Kidney (tissue), 14 donors: Measurements from ENCODE around the gene NYAP2. TPM values are rescaled to one million over a fixed set of nuclear protein-coding genes. Genes with fewer than 3 reads are reported as not detected.

ENCODE experiments used
- DNase-seq, 5 donors: peaks; one replicate each; pipeline ENCODE4 v3.0.0-alpha.2; 2013 to 2020
- FAIRE-seq: peaks from 2 replicates; lab custom pipeline; 2012; peaks lifted over from hg19 to GRCh38; lab: Jason Lieb, UNC
- H3K27ac ChIP-seq, 2 donors: one replicate each; pipeline ENCODE4 v1.7.0; 2013; ENCODE audit warnings: low read depth in 2 of 2, low read length in 2 of 2, inconsistent platforms in 1 of 2
- H3K27me3 ChIP-seq: one replicate; pipeline ENCODE4 v1.7.1; 2013; ENCODE audit warnings: low read length, inconsistent platforms; ENCODE audit not compliant: control insufficient read depth, insufficient read depth
- H3K36me3 ChIP-seq, 3 donors: one replicate each; pipeline versions ENCODE4 v1.7.0 to v1.7.1; 2013; ENCODE audit warnings: low read length in 3 of 3, control low read depth in 1 of 3, inconsistent platforms in 1 of 3; ENCODE audit not compliant: insufficient read depth in 3 of 3, control insufficient read depth in 2 of 3
- H3K4me1 ChIP-seq, 3 donors: one replicate each; pipeline versions ENCODE4 v1.7.0 to v1.7.1; 2013; ENCODE audit warnings: low read length in 3 of 3, inconsistent platforms in 1 of 3, low read depth in 1 of 3; ENCODE audit not compliant: control insufficient read depth in 2 of 3, insufficient read depth in 2 of 3
- H3K4me3 ChIP-seq, 3 donors: one replicate each; pipeline versions ENCODE4 v1.7.0 to v1.8.1; 2013; ENCODE audit warnings: low read length in 3 of 3, control low read depth in 1 of 3, inconsistent platforms in 1 of 3
- H3K9ac ChIP-seq, 3 donors: one replicate each; pipeline versions ENCODE4 v1.7.0 to v1.7.1; 2013; ENCODE audit warnings: low read length in 3 of 3, control low read depth in 1 of 3, inconsistent platforms in 1 of 3
- H3K9me3 ChIP-seq, 3 donors: one replicate each; pipeline versions ENCODE4 v1.7.0 to v1.7.1; 2013; ENCODE audit warnings: low read length in 3 of 3, control low read depth in 1 of 3, inconsistent platforms in 1 of 3; ENCODE audit not compliant: control insufficient read depth in 2 of 3, insufficient read depth in 1 of 3
- intact Hi-C: fragments of 100-400 bp; cut with DNase I; formaldehyde crosslinking; loops from one replicate; pipeline ENCODE4 v1.11.1; 2022
- polyA plus RNA-seq: library from polyadenylated mRNA; stranded (reverse); fragments of 350-450 nt; fragmentation: Illumina TruSeq; extraction: RNeasy Lipid Tissue Mini Kit (QIAGEN cat#74804); gene quantifications from one replicate; pipeline ENCODE4 v1.2.3, GENCODE V29; 2014; ENCODE audit warnings: low read depth, low replicate concordance; ENCODE audit not compliant: insufficient read depth
- total RNA-seq: library from RNA; stranded (reverse); fragmentation: NEBNext Ultra II Directional; extraction: Animal tissue kit (Norgen Biotek cat#: 25700); gene quantifications from one replicate; pipeline ENCODE4 v1.2.1, GENCODE V29; 2021
- TF ChIP-seq, protein P1 (sequence below): IDR thresholded peaks from 3 replicates; pipeline ENCODE4 v1.5.1; 2012; ENCODE audit warnings: mild to moderate bottlenecking, moderate library complexity, borderline replicate concordance; ENCODE audit not compliant: insufficient read depth; ENCODE audit errors: extremely low read depth
- donor health status: control.
- donor health status: control.
- donor health status: control.
- donor health status: control.
- donor health status: control.
- donor health status: DM: yes; HTN: yes; CAD: no.
- donor health status: Normal renal cell carcinoma (clear cell type).

The NYAP2 gene
- total and polyA plus RNA-seq, 2 donors from 2014 or later = 0.66 TPM; not detected in 1

DNA sequence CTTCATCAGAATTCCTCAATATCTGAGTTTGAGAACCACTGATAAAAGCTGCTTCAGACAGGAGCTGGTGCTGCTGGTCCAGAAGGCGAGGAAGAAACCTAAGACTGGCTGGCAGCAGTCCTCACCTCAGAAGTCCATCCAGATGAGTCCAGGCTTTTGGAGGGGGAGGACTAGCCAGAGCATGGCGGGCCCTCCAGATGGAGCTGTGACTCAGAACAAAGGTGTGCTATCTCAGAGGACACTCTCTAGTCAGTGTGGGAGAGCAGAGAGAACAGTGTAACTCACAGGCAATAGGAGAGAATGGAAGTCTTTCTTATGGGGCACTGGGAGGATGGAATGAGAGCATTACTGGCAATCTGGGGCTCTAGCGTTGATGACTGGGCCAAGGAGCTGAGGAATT is 191.4 kb downstream of the NYAP2 start:
- TF ChIP-seq, protein P1, sequence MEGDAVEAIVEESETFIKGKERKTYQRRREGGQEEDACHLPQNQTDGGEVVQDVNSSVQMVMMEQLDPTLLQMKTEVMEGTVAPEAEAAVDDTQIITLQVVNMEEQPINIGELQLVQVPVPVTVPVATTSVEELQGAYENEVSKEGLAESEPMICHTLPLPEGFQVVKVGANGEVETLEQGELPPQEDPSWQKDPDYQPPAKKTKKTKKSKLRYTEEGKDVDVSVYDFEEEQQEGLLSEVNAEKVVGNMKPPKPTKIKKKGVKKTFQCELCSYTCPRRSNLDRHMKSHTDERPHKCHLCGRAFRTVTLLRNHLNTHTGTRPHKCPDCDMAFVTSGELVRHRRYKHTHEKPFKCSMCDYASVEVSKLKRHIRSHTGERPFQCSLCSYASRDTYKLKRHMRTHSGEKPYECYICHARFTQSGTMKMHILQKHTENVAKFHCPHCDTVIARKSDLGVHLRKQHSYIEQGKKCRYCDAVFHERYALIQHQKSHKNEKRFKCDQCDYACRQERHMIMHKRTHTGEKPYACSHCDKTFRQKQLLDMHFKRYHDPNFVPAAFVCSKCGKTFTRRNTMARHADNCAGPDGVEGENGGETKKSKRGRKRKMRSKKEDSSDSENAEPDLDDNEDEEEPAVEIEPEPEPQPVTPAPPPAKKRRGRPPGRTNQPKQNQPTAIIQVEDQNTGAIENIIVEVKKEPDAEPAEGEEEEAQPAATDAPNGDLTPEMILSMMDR = no peak
- H3K9me3 ChIP-seq = no peaks in the 10 kb centered on the region
- H3K9ac ChIP-seq = no peak overlapping the region
- H3K4me3 ChIP-seq = no peak overlapping the region
- H3K4me1 ChIP-seq = no peaks in the 10 kb centered on the region
- no peaks in the 10 kb centered on the region for H3K36me3 ChIP-seq
- H3K27ac ChIP-seq = no peak overlapping the region
- DNase-seq (no peak), FAIRE-seq (no peak)
- no peaks in the 10 kb centered on the region for H3K27me3 ChIP-seq
- intact Hi-C loops = no loop called here

DNA sequence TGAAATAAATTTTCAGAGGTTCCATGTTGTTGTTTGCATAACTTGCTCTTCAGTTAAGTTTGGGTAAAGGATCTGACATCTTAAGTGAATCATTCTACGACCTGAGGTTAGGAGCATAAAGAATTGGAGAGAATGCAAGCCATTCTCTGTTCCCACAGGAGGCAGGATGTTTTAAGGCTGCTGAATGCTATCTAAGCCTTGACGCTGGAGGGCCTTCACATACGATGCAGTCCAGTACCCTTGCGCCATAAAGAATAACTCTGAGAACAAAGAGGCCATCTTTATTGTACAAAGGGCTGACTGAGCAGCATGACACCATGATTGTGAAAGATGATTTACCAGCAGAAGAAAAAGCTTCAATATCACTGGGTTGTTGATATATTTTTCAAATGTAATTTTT is 198.4 kb downstream of the NYAP2 start:
- H3K36me3 ChIP-seq = no peaks in the 10 kb centered on the region
- no peak for FAIRE-seq

DNA sequence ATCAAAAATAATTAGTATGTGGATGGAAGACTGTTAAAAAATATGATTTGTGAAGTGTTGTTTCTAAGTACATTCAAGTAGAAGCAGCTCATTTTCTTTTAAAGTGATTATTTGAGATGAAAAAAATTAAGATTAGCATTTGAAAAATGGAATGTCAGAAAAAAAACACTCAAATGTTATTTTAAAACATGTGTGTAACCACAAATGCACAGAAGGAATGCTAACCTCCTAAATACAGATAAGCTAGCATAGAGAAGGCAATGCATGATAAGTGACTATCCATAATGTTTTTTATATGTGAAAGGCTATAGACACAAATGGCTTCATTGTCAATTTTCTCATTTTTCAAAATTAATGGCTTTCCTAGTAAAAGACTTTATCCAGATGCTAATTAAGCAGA is 198.9 kb downstream of the NYAP2 start:
- intact Hi-C loops = no loop called here
- TF ChIP-seq, protein P1 = no peak
- H3K36me3 ChIP-seq = no peaks in the 10 kb centered on the region
- H3K9me3 ChIP-seq = no peaks in the 10 kb centered on the region
- FAIRE-seq (no peak), DNase-seq (no peak)
- H3K4me1 ChIP-seq = no peaks in the 10 kb centered on the region
- H3K27ac ChIP-seq = no peak overlapping the region
- H3K27me3 ChIP-seq = no peaks in the 10 kb centered on the region
- no peak overlapping the region for H3K9ac ChIP-seq
- no peak overlapping the region for H3K4me3 ChIP-seq

More for the DNA sequence above, 198.4 kb downstream of the NYAP2 start:
- H3K27me3 ChIP-seq = no peaks in the 10 kb centered on the region
- no peak overlapping the region for H3K9ac ChIP-seq
- TF ChIP-seq, protein P1 = no peak
- no peak overlapping the region for H3K27ac ChIP-seq
- H3K4me3 ChIP-seq = no peak overlapping the region
- intact Hi-C loops = no loop called here
- no peak for DNase-seq
- H3K4me1 ChIP-seq = no peaks in the 10 kb centered on the region
- H3K9me3 ChIP-seq = no peaks in the 10 kb centered on the region

DNA sequence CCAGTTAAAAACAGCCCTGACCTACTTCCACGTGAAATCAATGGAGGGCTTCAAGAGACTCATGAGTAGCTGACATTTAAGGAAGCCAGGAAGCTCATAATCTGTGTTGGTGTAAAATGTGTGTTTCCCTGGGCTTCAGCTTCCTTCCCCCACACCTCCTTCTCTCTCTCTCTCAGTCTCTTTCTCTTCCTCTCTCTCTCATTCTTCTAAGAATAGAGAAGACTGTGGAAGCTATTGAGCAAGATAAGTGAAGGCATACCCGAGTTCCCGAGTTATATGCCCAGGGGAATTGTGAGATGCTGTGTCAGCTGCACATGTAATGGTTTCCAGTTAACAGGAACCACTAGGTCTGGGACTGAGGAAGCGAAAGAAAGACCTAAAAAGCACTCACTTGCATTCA is 199.4 kb downstream of the NYAP2 start:
- no peak overlapping the region for H3K9ac ChIP-seq
- TF ChIP-seq, protein P1 = no peak
- H3K4me1 ChIP-seq = no peaks in the 10 kb centered on the region
- H3K36me3 ChIP-seq = no peaks in the 10 kb centered on the region
- DNase-seq = no peak
- no peak overlapping the region for H3K27ac ChIP-seq
- no peaks in the 10 kb centered on the region for H3K27me3 ChIP-seq
- H3K9me3 ChIP-seq = no peaks in the 10 kb centered on the region
- no peak for FAIRE-seq
- intact Hi-C loops = no loop called here
- no peak overlapping the region for H3K4me3 ChIP-seq
